AG20443 (cell line): ENCODE measurements around the gene PERCC1.
A peak's percentile ranks its signal among the peaks of the same experiment; 100 is the strongest.
"Not testable (repeated sequence)": the region's sequence is repeated elsewhere in the genome, so short reads cannot be mapped to it uniquely, and the experiment has no call there.

ENCODE experiments used
- DNase-seq: peaks from one replicate; pipeline ENCODE4 v3.0.0; 2012; ENCODE audit warnings: low spot score, mixed read lengths

Gene PERCC1

GRCh38 chr16:1469693-1470201 is 38.9 kb downstream of the PERCC1 start:
- no peak for DNase-seq

DNA sequence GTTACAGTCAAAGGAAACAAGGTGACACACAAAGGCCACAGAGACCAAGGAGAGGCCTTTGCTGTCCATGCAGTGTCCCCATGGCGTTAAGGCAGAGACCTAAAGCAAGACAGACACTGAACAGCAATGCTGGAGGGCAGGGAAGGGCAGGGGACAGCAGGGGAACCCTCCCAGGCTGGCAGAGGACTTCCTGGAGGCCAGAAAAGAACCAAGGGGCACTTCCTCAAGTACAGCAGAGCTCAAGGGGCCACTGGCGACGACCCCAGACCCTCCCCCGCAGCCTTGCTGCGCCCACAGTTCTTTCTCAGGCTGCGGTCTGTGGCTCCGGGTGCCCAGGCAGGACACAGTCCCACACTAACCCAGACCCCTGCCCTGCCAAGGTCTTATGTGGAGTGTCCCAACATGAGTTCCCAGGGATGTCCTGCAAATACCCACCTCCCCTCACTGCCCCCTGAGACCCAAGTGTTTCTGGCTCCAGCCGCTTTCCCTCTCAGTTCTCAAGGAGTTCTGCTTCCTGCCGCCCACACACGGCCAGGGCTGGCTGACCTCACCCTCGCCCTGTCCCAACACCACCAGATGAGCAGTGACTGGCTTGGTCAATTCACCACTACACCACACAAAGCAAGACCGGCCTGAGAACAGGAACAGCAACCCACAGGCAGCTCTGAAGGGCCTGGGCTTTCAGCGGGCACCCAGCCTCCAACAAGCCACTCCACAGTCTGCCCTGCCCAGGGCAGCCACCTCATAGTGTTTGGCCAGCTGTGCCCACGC is 39.8 kb downstream of the PERCC1 start:
- peak; percentile 52 for DNase-seq

DNA sequence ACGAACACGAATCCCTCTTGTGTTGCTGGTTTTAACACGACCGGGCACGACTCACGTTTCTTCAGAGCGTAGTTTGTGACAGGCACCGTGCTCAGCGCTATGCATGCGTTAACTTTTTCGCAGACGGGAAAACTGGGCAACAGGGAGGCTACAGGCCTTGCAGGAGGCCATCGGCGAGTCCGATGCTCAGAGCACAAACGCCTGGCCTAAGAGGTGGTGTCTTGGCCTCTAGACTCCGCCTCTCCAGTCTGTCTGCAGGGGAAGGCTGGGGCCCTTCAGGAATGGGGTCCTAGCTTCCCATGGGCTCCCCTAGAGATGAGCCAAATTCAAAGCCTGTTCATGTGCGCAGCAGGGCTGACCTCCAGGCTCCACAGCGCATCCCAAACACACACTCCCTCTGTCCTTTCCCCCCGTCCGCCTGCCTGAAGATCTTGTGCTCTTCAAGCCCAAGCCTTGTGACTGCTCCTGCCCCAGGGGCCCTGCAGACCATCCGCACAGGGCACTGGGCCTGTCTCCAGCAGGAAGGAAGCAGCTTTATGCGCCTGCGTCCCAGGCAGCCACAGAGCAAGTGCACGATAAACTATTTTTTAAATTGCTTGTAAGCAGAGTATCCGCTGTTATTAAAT is 40.8 kb downstream of the PERCC1 start:
- DNase-seq = no peak

DNA sequence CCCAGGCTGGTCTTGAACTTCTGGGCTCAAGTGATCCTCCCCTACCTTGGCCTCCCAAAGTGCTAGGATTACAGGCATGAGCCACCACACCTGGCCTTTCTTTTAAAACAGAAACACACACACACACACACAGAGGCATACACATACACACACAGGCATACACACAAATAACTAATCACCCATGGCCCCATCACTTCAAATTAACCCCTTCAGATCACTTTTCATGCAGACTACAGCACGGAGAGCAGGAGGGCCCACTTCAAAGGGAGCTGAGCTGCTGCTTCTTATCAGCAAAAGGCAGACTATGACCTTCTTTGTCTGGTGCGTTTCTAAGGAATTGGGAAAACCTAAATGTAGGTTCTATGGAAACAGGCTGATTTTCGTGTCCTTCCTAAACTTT is 42.1 kb downstream of the PERCC1 start:
- no peak for DNase-seq

DNA sequence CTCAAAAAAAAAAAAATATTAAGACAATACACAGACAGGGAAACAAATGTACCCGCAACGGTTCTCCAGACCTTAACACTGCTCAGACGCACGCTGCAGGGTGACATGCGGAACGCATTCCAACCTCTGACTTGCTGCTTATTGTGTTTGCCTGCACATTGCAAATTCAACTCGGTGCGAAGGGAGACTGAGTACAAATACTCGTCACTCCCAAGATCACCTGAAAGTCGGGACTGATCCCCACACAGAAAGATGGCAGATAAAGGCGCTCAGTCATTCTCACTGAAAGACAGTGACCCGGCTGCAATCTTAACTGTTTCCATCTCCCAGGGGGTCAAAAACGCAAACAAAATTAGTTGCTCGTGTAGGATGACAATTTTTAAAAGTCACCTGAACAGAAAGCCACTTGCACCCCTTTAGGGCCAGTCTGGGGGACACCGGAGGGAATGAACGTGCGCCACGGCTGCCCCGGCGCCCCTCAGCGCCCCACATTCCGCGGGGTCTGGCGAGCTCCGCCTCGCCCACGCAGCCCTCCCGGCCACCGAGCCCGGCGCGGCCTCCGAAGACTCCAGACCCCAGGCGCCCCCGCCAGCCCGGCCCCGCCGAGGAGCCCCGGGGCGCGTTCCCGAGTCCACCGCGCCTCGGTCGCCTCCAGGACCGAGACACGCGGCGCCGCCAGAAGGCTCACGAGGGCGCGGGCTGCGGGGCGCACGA is 43.4 kb downstream of the PERCC1 start:
- DNase-seq = peak; percentile 50

DNA sequence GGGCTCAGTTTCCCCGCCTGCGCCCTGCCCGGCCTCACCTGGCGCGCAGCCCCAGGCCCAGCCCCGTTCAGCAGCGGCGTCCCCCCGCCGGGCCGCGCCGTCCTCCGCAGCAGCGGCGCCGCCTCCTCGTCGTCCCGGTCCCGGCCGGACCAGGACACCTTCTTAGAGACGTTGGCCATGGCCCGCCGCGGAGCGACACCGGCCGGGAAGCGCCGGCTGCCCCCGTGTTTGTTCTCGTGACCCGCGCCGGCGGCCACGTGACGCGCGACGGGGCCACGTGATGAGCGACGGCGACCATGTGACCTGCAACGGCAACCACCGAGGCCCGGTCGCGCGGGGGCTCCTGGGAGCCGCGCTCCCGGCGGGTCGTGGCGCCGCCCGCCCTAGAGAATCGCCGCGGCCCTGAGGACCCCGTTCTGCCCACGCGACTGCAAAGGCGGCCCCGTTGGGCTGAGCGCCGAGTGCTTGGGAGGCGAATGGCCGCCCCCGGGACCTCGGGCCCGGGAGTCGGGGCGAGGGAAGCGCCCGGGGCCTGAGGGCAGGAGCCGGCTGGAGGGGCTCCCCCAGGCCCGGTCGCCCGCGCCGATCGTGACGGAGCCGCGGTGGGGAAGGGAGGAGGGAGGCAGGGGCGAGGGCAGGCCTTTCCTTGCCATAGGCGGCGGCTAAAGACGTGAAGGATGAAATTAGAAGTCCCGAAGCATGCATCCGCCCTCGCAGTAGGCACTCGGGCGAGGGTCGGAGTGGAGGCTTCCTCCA is 44.1 kb downstream of the PERCC1 start, which contains the start of gene CLCN7:
CLCN7 (minus strand) TSS at position 233 of the 756 bp plus-strand sequence; CDS start at position 179, 54 bp downstream.
- DNase-seq = peak; percentile 99

GRCh38 chr16:1475552-1476114 is 44.8 kb downstream of the PERCC1 start:
- DNase-seq = no peak

GRCh38 chr16:1477033-1477432 is 46.2 kb downstream of the PERCC1 start:
- DNase-seq = no peak

DNA sequence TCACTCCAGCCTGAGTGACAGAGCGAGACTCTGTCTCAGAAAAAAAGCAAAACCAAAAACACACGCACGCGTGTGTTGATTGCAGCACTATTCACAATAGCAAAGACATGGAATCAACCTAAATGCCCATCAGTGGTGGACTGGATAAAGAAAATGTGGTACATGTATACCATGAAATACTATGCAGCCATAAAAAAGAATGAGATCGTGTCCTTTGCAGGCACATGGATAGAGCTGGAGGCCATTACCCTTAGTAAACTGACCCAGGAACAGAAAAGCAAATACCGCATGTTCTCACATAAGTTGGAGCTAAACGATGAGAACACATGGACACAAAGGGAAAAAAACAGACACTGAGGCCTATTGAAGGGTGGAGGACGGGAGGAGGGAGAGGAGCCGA is 48.1 kb downstream of the PERCC1 start:
- not testable (repeated sequence) for DNase-seq

GRCh38 chr16:1481906-1482835 is 51.3 kb downstream of the PERCC1 start:
- no peak for DNase-seq
